GM18867 (cell line): ENCODE measurements around the gene RNF114.
"Not testable (repeated sequence)": the region's sequence is repeated elsewhere in the genome, so short reads cannot be mapped to it uniquely, and the experiment has no call there.

Source experiments
- ATAC-seq: cut with Tn5 transposase; IDR thresholded peaks from one replicate; pipeline ENCODE4 v1.9.1; 2021; ENCODE audit warnings: mild to moderate bottlenecking, moderate library complexity; ENCODE audit not compliant: unreplicated experiment

RNF114 gene

DNA sequence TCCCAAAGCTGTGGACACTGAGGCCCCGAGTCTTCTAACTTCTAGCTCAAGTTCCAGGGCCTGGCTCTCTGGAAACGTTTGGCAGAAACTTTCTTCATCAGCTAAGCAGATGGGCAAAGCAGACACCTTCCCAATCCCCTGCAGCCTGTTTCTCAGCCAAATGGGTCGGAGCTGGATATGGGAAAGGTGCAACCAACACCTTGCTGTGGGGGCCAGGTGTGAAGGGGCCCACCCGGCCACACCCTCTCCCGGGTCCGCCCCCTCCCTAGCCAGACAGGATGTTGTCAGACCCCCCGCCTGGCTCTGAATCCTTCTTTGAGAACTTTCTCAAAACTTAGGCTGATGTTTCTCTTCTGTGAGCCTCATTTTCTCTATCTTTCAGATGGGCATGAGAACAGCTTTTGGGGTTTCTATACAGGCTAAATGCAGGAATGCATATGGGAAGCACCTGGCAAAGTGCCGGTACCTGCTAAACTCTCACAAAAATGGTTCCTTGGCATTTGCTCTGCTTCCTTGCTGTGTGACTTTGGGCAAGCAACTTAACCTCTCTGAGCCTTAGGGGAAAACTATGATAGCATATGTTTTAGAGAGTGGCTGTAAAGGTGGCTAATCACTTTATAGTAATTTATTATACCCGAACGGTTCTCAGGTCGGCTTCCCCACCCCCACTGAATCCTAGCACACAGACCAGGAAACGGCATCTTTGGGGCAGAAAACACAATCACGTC, 48.4 kb downstream of the RNF114 start:
- no peak for ATAC-seq

- no peak for ATAC-seq
Measured at GRCh38 chr20:49985157-49985556, 49.0 kb downstream of the RNF114 start.

GRCh38 chr20:49985617-49986016, 49.4 kb downstream of the RNF114 start:
- ATAC-seq, result no peak

DNA sequence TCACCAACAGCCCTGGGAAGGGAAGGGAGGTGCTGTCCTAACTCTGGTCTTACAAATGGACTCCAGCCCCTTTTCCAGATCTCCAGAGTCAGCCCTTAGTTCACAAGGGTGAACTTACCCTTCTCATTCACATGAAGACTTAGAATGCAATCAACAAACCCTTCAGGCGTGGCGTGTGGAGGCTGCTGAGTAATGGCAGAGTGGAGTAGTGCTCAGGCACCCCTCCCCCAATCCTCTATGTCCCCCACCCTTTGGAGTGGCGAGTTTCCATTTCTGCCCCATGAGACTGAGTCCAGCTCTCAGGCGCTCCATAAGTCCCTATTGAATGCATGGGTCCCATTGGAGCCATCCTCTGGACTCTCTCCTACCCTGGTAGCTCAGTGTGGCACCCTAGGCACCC, 49.9 kb downstream of the RNF114 start:
- no peak for ATAC-seq

GRCh38 chr20:49987015-49987867, 51.0 kb downstream of the RNF114 start:
- no peak for ATAC-seq

GRCh38 chr20:49987868-49988690, 51.9 kb downstream of the RNF114 start:
- no peak for ATAC-seq

DNA sequence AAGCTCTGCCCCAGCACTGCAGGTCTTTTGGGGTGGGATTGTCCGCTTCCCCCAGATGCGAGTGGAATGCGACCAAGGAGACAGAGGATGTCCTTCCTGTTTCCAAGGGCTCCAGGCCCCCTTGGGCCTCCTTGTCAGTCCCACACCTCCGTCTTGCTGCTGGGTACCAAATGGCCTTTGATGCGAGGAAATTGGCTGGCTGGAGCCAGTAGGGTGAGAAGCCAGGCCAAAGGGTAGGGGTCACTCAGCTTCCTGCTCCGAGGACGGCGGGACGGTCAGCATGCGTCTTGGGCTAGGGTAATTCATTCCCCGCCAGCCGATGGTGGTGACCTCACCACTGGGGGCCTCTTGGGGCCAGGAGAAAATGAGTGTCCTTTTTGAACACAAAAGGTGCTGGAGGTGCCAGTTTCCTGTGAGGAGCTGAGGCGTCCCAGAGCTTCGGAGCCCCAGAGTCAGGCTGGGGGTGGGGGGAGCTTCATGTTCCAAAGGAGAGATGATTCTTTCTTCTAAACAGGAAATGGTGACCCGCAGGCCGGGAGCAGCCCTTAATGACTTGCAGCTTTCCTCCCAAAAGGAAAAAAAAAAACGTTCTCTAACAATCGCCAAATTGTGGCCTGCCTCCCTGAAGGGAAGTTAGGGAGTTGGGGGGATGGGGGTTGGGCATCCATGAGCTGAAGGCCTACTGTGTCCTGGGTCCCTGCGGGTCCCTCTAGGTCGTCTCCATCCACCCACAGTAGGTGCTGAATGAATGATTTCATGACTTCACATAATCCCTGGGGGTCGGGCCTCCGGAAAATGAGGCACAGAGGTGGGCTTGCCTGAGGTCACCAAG, 53.3 kb downstream of the RNF114 start:
- no peak for ATAC-seq

DNA sequence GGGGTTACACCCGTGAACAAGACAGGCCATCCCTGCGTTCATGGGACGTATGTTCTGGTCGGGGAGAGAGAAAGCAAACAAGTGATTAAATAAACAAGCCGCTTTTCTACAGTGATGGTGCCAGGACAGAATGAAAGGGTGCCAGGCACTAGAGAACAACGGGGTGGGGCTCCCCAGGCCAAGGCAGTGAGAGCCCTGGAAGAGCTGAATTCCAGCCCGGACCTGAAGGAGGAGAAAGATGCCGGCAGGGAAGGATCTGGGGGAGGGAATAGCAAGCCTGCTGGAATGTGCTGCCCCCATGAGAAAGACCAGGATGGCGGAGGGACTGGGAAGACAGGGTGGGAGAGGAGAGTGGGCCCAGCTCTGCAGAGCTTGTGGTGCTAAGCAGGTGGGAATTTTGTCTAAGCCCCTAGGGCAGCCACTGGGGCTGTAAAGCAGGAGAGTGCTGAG, 54.1 kb downstream of the RNF114 start:
- ATAC-seq, result no peak

DNA sequence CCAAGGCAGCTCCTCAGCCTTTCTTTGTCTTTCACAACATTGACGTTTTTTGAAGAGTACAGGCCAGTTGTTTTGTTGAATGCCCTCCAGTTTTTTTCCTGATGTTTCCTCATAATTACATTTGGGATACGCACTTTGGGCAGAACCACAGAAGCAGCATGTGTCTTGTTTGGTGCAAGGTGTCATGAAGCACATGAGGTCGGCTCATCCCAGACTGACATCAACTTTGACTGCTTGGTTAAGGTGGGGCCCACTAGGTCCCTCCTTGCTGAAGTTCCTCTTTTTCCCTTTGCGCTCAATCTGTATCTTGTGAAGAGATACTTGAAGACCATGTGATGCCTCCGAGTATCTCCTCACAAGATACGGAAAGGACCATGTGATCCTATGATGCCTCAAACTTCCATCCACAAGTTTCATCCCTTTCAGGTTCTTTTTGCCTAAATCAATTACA, 57.1 kb downstream of the RNF114 start:
- ATAC-seq, result no peak

DNA sequence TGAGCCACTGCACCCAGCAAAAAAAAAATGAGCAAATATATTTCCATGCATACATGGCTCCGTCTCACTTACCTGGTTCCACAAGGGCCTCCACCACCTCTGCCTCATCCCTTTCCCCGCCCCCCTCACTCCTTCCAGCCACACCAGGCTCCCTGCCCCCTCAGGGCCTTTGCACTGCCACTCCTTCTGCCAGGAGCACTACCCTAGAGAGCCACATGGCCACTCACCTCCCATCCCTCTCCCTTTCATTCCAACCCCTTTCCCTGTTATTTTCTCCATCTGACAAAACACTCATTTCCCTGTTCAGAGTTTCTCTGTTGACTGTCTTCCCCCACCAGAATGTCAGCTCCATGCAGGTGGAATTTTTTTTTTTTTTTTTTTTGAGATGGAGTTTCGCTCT, 59.4 kb downstream of the RNF114 start:
- ATAC-seq, result no peak

DNA sequence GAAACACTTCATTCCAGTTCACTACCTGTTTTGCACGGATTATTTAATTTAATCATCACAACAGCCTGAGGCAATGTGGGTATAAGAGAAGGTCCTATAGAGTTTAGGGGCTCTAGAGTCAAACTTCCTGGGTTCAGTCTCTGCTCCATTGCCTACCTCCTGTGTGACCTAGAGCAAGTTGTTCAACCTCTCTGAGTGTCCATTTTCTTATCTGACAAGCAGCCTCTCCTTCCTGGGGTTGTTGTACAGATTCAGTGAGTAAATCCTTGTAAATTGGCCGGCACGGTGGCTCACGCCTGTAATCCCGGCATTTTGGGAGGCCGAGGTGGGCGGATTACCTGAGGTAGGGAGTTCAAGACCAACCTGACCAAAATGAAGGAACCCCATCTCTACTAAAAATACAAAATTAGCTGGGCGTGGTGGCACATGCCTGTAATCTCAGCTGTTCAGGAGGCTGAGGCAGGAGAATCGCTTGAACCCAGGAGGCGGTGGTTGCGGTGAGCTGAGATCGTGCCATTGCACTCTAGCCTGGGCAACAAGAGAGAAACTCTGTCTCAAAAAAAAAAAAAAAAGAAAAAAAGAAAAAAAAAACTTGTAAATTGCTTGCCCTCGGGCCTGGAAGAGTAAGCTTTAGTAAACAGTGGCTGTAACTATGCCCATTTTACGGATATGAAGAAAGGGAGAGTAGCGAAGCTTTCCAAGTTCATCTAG, 62.4 kb downstream of the RNF114 start:
- ATAC-seq, result not testable (repeated sequence)

GRCh38 chr20:49999329-49999728, 63.1 kb downstream of the RNF114 start:
- ATAC-seq, result peak; percentile 45

DNA sequence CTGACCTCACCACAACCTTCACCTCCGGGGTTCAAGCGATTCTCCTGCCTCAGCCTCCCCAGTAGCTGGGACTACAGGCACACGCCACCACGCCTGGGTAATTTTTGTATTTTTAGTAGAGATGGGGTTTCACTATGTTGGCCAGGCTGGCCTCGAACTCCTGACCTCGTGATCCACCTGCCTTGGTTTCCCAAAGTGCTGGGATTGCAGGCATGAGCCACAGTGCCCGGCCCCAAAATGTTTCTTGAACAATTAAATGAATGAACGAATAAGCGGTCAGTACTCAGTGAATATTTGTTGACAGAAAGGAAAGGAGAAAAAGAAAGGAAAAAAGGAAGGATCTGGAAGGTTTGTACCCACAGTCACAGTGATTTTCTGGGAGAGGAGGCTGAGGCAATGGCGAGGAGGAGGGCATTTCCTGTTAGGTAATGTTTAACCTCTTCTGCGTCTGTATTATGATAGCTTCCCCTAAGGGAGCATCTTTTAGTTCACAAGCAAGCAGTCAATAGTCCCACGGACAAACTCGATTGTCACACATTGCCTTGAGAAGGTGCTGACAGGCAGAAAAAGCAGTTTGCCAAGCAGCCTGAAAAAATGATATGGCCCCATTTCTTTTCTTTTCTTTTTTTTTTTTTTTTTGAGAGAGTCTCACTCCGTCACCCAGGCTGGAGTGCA, 64.5 kb downstream of the RNF114 start:
- ATAC-seq, result not testable (repeated sequence)

GRCh38 chr20:50001784-50002311, 65.7 kb downstream of the RNF114 start:
- ATAC-seq, result no peak

DNA sequence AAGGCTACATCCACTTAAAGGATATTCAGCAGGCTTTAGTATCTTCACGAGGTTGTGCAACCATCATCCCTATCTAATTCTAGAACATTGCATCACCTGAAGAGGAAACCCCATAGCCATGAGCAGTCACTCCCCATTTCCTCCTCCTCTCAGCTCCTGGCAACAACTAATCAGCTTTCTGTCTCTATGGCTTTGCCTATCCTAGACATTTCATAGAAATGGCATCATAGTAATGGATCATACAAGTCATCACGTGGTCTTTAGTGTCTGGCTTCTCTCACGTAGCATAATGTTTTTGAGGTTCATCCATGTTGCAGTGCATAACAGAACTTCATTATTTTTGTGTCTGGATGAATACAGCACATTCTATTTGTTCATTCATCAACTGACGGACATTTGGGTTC, 67.1 kb downstream of the RNF114 start:
- ATAC-seq, result no peak
